HG03439 (cell line): ENCODE results near the gene CD44.

Source experiments
- ATAC-seq: cut with Tn5 transposase; IDR thresholded peaks from one replicate; pipeline ENCODE4 v1.9.1; 2021; ENCODE audit warnings: mild to moderate bottlenecking, moderate library complexity; ENCODE audit not compliant: unreplicated experiment

Gene CD44

GRCh38 chr11:35250621-35251020 lies 111.7 kb downstream of the CD44 start:
- no peak for ATAC-seq

GRCh38 chr11:35253237-35253636 lies 114.3 kb downstream of the CD44 start:
- no peak for ATAC-seq

GRCh38 chr11:35255514-35255913 lies 116.5 kb downstream of the CD44 start:
- no peak for ATAC-seq

GRCh38 chr11:35256296-35256695 lies 117.3 kb downstream of the CD44 start:
- no peak for ATAC-seq

- ATAC-seq, result peak; percentile 82
These were observed 118.3 kb downstream of the CD44 start for GRCh38 chr11:35257281-35257680.

- ATAC-seq, result no peak
These were observed 120.6 kb downstream of the CD44 start for GRCh38 chr11:35259529-35259928.

GRCh38 chr11:35260342-35260985 lies 121.5 kb downstream of the CD44 start:
- no peak for ATAC-seq

- no peak for ATAC-seq
These were observed 122.2 kb downstream of the CD44 start for GRCh38 chr11:35261197-35261596.

GRCh38 chr11:35262056-35262455 lies 123.1 kb downstream of the CD44 start:
- ATAC-seq, result no peak

- no peak for ATAC-seq
These were observed 123.8 kb downstream of the CD44 start for GRCh38 chr11:35262735-35263134.

- ATAC-seq, result no peak
These were observed 126.9 kb downstream of the CD44 start for GRCh38 chr11:35265755-35266454.

- ATAC-seq, result no peak
These were observed 128.5 kb downstream of the CD44 start for GRCh38 chr11:35267504-35267903.

- no peak for ATAC-seq
These were observed 131.4 kb downstream of the CD44 start for GRCh38 chr11:35270342-35270741.

- ATAC-seq, result no peak
These were observed 132.1 kb downstream of the CD44 start for GRCh38 chr11:35271031-35271430.

- peak; percentile 76 for ATAC-seq
These were observed 133.5 kb downstream of the CD44 start for GRCh38 chr11:35272391-35272902.

- ATAC-seq, result no peak
These were observed 136.2 kb downstream of the CD44 start for GRCh38 chr11:35274909-35275785.

- ATAC-seq, result no peak
These were observed 136.8 kb downstream of the CD44 start for GRCh38 chr11:35275786-35276170.

GRCh38 chr11:35276396-35277145 lies 137.6 kb downstream of the CD44 start:
- ATAC-seq, result no peak

- ATAC-seq, result no peak
These were observed 138.9 kb downstream of the CD44 start for GRCh38 chr11:35277827-35278226.

GRCh38 chr11:35280727-35281126 lies 141.8 kb downstream of the CD44 start:
- ATAC-seq, result no peak

GRCh38 chr11:35281169-35281688 lies 142.3 kb downstream of the CD44 start:
- no peak for ATAC-seq
